T1000 (cell line): Measurements from ENCODE around the gene BICRAL.
"Not testable (repeated sequence)": the region's sequence is repeated elsewhere in the genome, so short reads cannot be mapped to it uniquely, and the experiment has no call there.

Experiments used
- DNase-seq: peaks from one replicate; lab custom pipeline; 2025; ENCODE audit warnings: mixed read lengths; lab: John Stamatoyannopoulos, UW

The BICRAL gene

GRCh38 chr6:42762426-42762859 is 19.4 kb upstream of the BICRAL start:
- DNase-seq, result no peak

GRCh38 chr6:42762950-42763349 is 18.9 kb upstream of the BICRAL start:
- no peak for DNase-seq

DNA sequence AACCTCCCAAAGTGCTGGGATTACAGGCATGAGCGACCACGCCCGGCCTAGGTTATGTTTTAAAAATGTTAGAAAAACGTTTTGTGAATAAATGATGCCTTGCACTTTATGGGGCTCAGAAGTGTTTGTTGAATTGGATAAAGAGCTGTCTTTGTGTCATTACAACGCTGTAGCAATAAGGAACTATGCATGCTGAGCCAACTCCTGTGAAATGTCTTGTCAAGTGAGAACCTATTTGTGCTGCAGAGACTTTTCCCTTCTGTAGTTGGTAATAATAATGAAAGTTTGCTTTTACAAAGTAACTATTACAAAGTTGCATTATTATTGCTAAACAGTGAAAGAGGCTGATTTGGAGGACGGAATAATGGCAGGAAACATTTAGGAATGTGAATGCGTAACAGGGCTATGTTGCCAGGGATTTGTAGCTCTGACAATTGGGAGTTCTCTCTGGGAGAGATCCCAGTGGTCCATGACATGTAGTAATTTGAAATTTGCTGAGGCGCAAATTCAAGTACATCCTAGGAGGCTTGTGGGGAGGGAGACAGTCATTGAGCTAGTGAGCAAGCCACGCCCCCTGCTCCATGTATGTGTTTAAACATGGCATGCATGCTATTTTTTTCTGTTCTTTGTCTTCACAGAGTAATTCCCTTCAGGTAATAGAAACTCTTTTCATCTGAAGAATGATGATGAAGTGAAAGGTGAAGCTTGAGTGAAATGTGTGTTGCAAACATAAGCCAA is 16.8 kb upstream of the BICRAL start:
- no peak for DNase-seq

DNA sequence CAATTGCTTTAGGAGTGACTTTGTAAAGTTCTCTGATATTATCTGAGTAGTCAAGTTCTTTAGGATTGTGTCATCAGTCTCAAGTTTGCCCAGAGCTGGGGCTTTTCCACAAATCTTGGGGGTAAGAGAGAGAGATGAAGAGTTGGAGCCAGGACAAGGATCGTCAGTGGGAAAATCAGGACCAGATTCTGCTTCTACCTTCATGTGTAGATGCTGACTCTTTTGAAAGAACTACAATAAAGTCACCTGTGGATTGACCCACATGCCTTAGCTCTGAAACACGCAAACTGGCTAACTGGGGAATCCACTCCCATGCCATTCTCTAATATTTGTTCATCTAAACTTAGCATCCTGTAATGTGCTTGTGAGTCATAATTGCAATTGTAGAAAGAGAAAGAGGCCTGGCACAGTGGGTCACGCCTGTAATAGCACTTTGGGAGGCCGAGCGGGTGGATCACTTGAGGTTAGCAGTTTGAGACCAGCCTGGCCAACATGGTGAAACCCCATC is 15.6 kb upstream of the BICRAL start:
- peak; percentile 44 for DNase-seq

DNA sequence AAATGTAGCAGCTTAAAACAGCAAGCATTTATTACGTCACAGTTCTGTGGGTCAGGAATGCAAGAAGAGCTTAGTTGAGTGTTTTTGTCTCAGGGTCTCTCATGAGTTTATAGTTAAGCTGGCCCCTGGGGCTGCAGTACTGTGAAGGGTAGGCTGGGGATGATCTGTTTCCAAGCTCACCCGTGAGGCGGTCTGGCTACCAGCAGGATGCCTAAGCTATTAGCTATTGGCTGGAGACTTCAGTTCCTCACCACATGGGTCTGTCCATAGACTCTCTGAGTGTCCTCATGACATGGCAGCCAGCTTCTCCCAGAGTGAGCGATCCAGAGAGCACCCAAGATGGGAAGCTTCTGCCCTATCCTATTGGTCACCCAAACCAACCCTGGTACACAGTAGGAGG is 12.8 kb upstream of the BICRAL start:
- no peak for DNase-seq

GRCh38 chr6:42769836-42770235 is 12.0 kb upstream of the BICRAL start:
- no peak for DNase-seq

- no peak for DNase-seq
Observed at GRCh38 chr6:42771741-42772100, 10.1 kb upstream of the BICRAL start.

- DNase-seq, result no peak
Observed at GRCh38 chr6:42774201-42774600, 7.7 kb upstream of the BICRAL start.

- not testable (repeated sequence) for DNase-seq
Observed at GRCh38 chr6:42774821-42775487, 6.9 kb upstream of the BICRAL start.

GRCh38 chr6:42777126-42777822 is 4.6 kb upstream of the BICRAL start:
- no peak for DNase-seq

DNA sequence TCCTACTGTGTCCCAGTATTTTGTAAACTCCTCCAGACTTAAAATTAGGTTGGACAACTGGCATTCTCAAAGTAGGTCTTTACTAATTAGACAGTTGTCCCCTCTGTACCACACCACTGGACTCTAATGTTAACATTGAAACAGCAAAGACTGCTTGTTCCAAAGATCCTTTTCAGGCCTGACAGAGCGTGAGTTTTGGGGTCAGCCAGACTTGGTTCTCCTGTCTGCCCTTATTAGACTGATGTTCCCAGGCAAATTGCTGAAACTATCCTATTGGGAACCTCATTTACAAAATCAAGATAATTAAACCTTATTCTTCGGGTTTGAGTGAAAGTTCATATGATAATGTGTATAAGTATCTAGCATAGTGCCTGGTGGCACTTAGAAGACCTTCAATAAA is 3.7 kb upstream of the BICRAL start:
- no peak for DNase-seq

GRCh38 chr6:42779521-42779920 is 2.3 kb upstream of the BICRAL start:
- no peak for DNase-seq

DNA sequence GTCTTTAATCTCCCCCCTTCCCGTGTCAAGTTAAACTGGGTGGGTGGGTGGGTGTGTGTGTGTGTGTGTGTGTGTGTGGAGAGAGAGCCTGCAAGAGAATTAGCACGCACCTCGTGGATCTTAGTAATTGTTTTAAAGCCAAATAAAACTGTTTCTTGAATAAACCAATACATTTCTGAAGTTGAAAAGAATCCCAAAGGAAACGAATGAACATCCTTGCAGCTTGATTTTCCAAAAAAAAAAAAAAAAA is 381 bp upstream of the BICRAL start:
- no peak for DNase-seq

GRCh38 chr6:42782689-42783176 is 881 bp downstream of the BICRAL start:
- peak; percentile 65 for DNase-seq

DNA sequence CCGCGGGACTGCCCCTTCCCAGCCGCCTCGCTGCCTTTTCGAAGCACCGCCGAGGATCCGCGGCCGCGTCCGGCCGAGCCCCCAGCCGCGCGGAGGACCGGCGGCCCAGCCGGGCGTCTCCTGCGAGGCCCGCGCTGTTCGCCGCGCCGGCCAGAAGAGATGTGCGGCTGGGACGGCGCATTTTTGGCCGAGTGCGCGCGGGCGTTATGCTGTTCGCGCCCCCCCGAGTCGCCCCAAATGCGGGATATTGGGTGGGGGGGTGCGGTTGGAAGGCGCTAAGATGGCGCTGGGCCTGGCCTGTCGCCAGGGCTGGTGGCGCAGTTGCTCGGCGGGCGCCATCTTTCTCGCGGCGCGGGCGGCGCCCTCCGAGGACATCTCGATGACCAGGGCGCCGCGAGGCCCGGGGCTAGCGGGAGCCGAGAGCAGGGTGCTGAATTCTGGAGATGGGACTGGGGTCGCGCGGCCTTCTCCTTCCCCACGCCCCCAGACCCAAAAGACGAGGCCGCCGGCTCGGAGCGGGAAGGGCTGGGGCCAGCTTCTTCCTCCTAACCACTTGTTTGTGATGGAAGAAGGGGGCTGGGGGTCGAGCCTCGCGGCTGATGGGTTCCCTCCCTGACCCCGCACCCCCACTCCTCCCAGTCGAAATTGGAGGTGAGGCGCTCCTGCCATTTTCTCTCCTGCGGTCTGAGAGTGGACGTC is 1.5 kb downstream of the BICRAL start:
- peak; percentile 54 for DNase-seq

DNA sequence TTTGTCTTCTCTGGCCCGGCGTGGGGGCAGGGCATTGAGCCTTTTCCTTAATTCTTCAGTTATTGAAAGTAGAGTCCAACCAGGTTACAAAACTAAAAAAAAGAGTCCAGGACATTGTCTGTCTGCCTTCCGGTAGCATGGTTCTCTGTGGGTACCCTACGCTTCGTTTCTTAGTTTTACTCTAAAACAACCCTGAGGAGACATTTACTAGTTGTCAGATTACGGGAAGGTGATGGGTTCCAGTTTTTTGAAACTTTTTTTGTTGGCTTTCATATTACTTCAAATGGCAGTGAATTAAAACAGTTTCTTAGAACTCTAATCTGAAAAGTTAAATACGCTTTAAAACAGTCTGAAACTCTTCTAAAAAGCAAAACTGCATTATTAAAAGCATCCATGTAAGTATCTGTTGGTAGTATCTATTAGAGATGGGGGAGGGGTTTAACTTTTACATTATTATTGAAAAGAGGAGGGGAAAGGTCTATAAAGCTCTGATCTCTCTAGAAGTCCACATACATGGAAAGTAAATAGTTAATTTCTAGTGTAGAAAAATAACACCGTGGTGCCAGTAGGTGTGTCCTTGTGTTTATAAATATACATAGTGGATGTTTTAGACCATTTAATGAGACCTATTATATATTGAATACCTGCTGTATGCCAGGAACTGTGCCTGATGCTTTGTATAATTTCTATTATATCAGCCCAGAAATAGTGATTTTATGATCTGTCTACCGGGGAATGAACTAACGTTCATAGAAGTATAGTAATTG is 2.2 kb downstream of the BICRAL start:
- no peak for DNase-seq

DNA sequence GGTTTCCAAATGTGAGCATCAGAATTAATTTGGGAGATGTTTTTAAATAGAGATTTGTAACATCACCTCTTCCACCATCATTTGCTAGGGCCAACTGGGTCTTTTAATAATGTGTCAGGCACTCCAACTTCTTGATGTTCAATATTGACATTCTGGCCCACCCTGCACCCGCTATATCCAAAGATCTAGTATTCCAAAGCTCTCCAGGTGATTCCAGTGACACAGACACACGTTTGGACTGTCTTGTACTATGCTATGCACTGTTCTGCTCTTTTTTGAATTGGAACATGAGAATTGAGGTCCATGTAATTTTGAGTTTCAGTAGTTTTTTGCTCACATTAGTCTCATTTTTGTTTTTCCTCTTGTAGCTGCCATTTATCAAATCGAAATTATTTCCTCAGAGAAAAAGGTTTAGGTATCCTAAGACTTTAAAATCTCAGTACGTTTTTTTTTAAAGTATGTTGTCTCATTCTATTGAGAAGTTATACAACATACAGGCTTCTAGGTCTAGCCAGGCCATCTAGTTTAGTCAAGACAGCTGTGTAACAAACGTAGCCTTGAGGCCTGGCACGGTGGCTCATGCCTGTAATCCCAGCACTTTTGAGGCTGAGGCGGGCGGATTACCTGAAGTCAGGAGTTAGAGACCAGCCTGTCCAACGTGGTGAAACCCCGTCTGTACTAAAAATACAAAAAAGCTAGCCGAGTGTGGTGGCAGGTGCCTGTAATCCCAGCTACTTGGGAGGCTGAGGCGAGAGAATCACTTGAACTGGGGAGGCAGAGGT is 3.1 kb downstream of the BICRAL start:
- DNase-seq, result no peak

GRCh38 chr6:42786525-42786985 is 4.7 kb downstream of the BICRAL start:
- no peak for DNase-seq

DNA sequence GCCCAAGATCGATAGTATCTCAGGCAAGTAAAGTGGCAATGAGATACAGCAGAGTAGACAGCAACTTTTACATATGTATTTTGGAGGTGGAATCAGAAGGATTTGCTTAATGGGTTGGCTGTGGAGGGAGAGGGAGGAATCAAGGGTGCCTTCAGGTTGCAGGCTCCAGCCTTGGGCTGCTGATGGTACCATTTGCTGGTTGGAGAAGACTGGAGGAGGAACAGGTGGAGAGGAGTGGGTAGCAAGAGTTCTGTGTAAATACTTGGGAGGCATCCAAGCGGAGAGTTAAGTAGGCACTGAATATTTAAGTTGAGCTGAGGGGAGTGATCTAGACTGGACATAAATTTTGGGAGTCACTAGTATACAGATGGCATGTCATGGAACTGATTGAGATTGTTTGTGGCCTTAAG is 5.2 kb downstream of the BICRAL start:
- no peak for DNase-seq

DNA sequence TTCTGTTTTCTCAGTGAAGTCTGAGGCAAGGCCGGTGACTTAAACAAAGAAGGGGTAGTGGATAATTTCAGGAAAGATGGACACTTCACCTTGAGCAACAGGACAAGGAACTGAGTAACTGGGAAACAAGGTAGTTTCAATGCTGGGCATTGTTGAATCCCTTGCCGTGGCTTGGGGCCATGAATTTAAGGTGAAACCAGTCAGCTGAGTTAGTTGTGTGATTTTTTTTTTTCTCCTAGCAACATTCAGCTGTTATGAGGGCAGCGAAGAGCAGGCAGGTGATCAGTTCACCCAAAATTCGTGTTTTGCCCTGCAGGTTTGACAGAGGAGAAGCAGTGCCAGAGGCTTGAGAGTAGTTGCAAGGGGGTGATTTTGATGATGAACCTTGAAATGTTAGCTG is 6.8 kb downstream of the BICRAL start:
- no peak for DNase-seq
